GM13977 (cell line): Measurements from ENCODE around the gene ENO2.
"Not testable (repeated sequence)": the region's sequence is repeated elsewhere in the genome, so short reads cannot be mapped to it uniquely, and the experiment has no call there.

ENCODE experiments used
- DNase-seq: peaks from one replicate; pipeline ENCODE4 v3.0.0; 2012; ENCODE audit warnings: low spot score
- CTCF ChIP-seq: IDR thresholded peaks from 2 replicates; pipeline ENCODE4 v1.5.1; 2012; ENCODE audit warnings: mild to moderate bottlenecking, control low read depth; ENCODE audit not compliant: insufficient read depth; ENCODE audit errors: extremely low read depth, missing control alignments
- in situ Hi-C: fragments of 300-500 bp; cut with MboI; formaldehyde crosslinking; loops from one replicate; pipeline ENCODE4 v1.12.0; 2022; ENCODE audit warnings: low sequenced_read_pairs, low pct_unique_long_range_greater_than_20kb, mixed read lengths, inconsistent platforms; ENCODE audit not compliant: unreplicated experiment

Gene ENO2

GRCh38 chr12:6883252-6883651 is 31.1 kb upstream of the ENO2 start:
- TF ChIP-seq CTCF: no peak
- no peak for DNase-seq
- in situ Hi-C loops: no loop called here

- no peak for DNase-seq
- in situ Hi-C loops: no loop called here
- TF ChIP-seq CTCF: no peak
Observed at GRCh38 chr12:6883683-6884082, 30.7 kb upstream of the ENO2 start.

GRCh38 chr12:6884539-6884938 is 29.8 kb upstream of the ENO2 start:
- in situ Hi-C loops: no loop called here
- TF ChIP-seq CTCF: no peak
- DNase-seq: no peak

- DNase-seq, in situ Hi-C loops: not testable (repeated sequence)
Observed at GRCh38 chr12:6886206-6886999, 28.0 kb upstream of the ENO2 start.

GRCh38 chr12:6887460-6887859 is 26.9 kb upstream of the ENO2 start:
- no peak for DNase-seq
- in situ Hi-C loops: no loop called here

GRCh38 chr12:6888360-6888759 is 26.0 kb upstream of the ENO2 start:
- TF ChIP-seq CTCF: no peak
- in situ Hi-C loops: no loop called here
- DNase-seq: no peak

More at GRCh38 chr12:6887460-6887859, 26.9 kb upstream of the ENO2 start:
- TF ChIP-seq CTCF: no peak

- in situ Hi-C loops, DNase-seq: not testable (repeated sequence)
Observed at GRCh38 chr12:6888794-6889193, 25.6 kb upstream of the ENO2 start.

GRCh38 chr12:6889775-6890573 is 24.4 kb upstream of the ENO2 start:
- in situ Hi-C loops, DNase-seq: not testable (repeated sequence)
